GM19351 (cell line): ENCODE results near the gene GDPD1.
A peak's percentile ranks its signal among the peaks of the same experiment; 100 is the strongest.
"Not testable (repeated sequence)": the region's sequence is repeated elsewhere in the genome, so short reads cannot be mapped to it uniquely, and the experiment has no call there.

ENCODE experiments used
- ATAC-seq: cut with Tn5 transposase; IDR thresholded peaks from one replicate; pipeline ENCODE4 v1.9.1; 2021; ENCODE audit warnings: mild to moderate bottlenecking, moderate library complexity; ENCODE audit not compliant: unreplicated experiment

GDPD1 gene

DNA sequence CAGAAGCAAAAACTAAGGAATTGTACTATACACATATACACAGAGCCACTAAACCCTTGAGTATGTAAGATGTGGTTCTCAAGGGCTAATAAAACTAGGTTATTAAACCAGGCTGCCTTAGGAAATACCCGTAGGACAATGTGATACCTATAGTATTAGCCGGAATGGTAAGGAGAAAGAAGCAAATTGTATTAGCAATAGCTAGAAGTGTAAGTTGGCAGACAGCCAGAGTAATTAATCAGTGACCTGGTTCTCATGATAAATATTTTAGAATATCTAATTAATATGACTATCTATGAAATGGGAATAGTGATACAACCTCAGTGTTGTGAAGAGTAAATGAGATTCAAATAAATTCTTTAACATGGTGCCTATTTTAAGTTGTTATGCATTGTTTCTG lies 18.6 kb downstream of the GDPD1 start:
- no peak for ATAC-seq

DNA sequence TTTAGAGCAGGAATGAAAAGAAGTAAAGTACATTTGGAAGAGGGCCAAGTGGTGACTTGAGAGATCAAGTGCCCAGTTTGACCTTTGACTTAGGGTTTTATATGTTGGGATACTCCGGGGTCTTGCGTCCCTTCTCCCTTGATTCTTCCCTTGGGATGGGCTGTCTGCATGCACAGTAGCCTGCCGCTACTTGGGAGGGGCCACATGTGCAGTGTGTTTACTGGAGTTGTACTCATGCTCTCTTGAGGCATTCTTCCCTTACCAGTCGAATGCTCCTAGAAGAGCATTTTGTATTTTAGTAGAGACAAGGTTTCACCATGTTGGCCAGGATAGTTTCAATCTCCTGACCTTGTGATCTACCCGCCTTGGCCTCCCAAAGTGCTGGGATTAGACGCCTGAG lies 23.8 kb downstream of the GDPD1 start:
- no peak for ATAC-seq

DNA sequence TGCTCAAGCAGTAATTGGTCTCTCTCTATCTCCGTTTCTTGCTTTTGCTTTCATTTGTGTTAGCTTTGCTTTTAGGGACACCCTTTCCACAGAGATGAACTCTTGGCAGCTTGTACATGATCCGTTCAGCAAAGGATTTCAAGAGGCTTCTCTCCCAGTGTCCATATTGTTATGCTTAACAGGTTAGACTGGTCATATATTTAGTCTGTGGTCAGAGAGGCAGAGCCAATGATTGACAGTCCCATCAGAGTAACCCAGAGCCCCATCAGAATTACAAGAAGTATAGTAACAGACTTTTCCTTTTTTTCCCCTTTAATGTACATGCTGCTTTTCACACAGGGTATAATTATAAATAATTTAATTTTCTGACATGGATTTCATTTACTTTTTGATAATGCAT lies 34.4 kb downstream of the GDPD1 start:
- ATAC-seq: no peak

DNA sequence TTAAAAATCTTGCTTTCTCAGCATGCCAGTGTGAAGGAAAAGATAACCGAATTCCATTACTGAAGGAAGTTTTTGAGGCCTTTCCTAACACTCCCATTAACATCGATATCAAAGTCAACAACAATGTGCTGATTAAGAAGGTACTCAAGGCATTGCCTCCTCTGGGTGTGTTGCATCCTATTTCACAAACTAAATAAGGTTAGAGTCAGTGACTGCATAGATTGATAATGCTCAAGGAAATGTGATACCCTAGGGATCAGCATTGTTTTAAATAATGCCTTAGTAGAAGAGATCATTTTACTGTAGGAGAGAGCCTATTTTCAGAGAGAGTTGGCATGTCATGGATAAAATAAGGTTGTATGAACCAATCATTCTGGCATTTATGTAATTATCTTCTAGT lies 36.8 kb downstream of the GDPD1 start:
- no peak for ATAC-seq

DNA sequence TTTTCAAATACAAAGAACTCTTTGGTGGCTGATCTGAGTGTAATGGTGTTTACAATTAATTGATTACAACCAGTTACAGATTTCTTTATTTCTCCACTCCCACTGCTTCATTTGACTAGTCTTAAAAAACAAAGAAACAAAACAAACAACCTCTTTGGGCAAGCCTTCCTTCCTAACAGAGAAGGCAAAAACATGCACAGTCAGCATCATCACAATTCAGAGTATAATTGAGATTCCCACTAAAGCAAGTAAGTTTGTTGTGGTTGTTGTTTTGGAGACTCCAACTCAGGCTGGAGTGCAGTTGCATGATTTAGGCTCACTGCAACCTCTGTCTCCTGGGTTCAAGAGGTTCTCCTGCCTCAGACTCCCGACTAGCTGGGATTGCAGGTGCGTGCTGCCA lies 40.4 kb downstream of the GDPD1 start:
- no peak for ATAC-seq

DNA sequence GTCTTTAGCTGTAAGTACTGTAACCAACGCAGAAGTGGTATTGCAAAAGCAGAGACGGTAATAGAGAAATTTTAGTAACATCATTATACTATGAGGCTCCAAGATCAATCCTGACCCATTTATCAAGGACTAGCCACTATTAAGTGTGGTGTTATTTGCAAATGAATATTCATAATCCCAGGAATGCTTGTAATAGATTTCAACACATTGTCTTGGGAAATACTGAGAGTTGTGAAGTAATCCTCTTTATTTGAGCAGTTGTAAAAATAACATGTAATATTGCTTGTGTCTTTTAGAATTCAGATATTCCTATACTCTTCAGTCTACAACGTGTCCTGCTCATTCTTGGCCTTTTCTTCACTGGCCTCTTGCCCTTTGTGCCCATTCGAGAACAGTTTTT lies 46.4 kb downstream of the GDPD1 start:
- ATAC-seq: no peak

DNA sequence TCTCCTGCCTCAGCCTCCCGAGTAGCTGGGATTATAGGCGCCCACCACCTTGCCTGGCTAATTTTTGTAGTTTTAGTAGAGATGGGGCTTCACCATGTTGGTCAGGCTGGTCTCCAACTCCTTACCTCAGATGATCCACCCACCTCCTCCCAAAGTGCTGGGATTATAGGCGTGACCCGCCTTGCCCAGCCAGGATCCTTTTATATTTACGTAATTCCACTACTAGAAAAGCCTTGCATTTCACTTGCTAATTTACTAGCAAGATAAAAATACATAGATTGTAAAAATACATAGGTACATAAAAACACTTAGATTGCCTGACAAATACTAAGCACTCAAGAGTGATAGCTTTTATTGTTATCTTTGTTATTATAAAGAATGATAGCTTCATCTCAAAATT lies 47.5 kb downstream of the GDPD1 start:
- ATAC-seq: no peak

DNA sequence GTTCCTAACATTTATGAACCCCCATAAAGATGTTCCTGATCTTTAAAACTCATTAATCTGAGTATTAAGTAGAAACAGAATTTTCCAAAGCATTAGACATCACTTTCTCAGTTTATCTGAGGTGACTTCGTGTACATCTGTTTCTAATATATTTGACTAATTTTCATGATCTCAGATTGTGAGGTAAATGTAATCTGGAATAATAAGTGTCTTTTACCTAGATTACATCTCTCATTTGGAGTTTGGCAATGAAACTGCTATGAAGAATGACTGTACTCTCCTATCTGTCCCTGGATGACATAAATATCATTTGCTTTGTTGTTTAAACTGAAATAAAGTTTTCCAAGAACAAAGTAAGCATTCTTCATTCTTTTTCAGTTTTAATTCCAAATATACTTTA lies 55.3 kb downstream of the GDPD1 start:
- ATAC-seq: no peak

DNA sequence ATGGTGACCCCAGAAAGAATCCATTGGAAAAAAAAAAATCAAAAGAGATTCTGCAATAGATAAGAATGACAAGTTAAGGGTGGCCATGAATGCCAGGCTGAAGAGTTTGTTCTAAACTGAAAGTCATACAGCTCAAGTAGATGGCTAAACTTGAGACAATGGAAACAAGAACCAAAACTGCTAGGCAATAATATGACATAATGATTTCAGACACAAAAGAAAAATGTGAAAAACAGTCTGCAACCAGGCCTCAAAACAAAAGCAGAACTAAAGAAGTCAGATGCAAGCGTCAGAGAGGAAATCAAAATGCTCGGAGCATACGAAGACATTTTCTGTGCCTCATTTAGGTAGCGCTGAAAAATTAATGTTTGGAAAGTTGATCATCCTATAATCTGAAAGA lies 56.7 kb downstream of the GDPD1 start:
- no peak for ATAC-seq

DNA sequence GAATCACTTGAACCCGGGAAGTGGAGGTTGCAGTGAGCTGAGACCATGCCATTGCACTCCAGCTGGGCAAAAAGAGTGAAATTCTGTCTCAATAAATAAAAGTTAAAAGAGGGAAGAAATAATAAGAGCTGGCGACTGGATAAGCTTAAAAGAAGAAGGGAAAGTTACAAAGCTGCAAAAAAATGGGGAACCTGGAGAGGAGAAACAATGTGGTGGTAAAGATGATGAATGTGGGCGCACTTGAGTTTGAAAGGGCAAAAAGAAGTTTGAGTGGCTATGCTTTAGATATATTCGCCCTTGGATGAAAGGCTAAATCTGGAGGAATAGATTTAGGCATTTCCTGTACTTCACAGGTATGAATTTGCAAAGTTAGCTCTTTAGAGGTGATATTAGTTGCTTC lies 58.1 kb downstream of the GDPD1 start:
- ATAC-seq: no peak

DNA sequence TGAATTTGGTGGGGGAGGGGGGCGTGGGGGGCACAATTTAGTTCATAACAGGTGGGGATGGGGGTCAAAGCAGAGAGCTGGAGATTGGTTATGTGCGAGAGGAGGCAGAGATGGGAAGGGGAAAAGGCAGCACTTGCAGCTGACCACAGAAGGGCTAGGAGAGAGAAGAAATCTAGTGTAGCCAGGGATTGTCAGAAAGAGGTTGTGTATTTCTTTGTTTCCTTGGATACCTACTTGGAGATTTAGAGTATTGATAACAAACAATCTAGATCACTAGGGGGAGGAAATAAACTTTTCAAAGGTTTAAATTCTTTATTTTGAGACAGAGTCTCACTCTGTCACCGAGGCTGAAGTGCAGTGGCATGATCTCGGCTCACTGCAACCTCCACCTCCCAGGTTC lies 64.0 kb downstream of the GDPD1 start:
- ATAC-seq: no peak

DNA sequence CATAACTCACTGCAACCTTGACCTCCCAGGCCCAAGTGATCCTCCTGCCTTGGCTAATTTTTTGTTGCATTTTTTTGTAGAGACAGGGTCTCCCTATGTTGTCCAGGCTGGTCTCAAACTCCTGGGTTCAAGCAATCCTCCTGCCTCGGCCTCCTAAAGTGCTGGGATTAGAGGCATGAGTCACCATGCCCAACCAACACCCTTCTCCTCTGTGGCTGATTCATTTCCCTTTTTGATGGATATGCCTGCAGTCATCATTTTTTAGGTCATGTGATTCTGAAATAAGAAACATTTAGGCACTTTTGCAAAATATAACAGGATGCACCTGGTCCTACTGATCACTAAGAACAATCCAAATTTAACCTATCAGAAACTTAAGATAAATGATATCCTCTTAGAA lies 67.1 kb downstream of the GDPD1 start:
- ATAC-seq: no peak

DNA sequence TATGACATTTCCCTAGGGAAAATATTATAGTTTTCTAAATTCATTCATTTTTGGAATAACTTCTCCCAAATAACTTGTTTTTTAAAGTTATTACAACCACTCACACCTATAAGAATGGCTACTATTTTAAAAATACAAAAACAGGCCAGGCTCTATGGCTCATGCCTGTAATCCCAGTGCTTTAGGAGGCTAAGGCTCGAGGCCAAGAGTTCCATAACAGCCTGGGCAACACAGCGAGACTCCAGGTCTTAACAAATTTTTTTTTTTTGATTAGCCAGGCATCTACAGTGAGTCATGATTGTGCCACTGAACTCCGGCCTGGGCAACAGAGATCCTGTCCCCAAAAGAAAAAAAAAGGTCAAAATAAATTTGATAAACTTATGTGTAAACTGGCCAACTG lies 67.6 kb downstream of the GDPD1 start:
- no peak for ATAC-seq

DNA sequence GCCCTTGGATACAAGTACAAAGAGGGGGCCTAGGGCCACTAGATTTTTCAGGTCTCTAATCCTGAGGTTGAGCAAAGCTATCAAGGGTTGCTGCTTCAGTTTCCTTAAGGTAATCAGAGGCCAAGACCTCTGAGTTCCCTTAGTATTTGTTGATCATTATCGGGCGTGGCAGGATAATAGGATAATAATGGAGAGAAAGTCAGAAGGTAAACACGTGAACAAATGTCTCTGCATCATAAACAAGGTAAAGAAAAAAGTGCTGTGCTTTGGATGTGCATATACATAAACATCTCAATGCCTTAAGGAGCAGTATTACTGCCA lies 69.6 kb downstream of the GDPD1 start:
- no peak for ATAC-seq

DNA sequence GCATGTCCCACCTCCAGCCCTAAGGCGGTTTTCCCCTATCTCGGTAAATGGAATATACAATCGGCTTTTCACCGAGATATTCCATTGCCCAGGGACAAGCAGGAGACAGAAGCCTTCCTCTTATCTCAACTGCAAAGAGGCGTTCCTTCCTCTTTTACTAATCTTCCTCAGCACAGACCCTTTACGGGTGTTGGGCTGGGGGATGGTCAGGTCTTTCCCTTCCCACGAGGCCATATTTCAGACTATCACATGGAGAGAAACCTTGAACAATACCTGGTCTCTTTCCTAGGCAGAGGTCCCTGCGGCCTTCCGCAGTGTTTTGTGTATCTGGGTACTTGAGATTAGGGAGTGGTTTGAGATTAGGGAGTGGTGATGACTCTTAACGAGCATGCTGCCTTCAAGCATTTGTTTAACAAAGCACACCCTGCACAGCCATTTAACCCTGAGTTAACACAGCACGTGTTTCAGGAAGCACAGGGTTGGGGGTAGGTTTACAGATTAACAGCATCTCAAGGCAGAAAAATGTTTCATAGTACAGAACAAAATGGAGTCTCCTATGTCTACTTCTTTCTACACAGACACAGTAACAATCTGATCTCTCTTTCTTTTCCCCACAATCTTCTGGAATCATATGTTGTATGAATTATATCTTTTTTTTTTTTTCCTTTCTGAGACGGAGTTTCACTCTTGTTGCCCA lies 70.1 kb downstream of the GDPD1 start:
- not testable (repeated sequence) for ATAC-seq

DNA sequence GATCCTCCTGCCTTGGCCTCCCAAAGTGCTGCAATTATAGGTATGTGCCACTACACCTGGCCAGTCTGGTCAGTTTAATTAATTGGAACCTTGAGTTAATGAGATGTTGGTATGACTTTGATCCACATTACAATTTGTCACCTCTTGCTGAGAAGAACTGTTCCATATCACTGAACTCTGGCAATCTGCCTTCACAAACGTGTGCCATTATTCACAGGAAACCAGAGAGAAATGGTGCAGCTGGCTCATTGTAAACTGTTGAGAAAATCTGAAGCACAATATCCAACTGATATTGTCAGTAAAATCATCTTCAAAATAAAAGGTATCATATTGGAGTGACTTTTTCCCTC lies 71.8 kb downstream of the GDPD1 start:
- ATAC-seq: no peak

DNA sequence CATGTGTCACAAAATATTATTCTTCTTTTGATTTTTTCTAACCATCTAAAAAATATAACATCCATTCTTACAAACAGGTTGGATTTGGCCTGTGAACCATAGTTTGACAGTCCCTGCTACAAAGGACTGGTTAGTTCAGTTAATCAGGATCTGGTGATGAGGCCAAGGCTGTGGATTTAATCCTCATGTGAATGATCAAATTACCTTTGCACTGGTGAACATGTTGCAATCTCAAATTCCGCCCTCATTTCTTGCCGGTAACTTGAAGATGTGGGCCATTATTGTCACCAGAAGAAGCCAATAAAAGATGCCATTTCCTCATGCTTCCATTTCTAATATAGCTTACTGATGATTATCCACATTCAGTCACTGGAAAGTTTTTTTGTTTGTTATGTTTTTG lies 75.9 kb downstream of the GDPD1 start:
- ATAC-seq: no peak

DNA sequence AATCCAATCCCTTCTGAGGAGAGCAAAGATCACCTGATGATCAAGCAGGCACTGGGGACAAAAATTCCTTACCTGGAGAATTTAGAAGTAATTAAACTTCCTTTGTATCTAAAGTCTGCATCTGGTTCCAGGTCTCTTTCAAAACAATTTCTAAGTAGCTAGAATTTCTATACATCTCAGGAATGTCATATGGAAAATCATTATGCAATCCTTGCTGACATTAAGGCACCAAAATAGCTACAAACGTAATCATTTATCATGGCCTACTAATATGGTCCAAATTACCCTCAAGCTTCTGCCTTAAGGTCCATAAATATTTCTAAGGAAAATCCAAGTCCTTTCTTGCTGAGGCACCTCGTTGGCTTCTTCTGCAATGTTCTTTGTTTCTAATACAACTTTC lies 78.2 kb downstream of the GDPD1 start:
- no peak for ATAC-seq

DNA sequence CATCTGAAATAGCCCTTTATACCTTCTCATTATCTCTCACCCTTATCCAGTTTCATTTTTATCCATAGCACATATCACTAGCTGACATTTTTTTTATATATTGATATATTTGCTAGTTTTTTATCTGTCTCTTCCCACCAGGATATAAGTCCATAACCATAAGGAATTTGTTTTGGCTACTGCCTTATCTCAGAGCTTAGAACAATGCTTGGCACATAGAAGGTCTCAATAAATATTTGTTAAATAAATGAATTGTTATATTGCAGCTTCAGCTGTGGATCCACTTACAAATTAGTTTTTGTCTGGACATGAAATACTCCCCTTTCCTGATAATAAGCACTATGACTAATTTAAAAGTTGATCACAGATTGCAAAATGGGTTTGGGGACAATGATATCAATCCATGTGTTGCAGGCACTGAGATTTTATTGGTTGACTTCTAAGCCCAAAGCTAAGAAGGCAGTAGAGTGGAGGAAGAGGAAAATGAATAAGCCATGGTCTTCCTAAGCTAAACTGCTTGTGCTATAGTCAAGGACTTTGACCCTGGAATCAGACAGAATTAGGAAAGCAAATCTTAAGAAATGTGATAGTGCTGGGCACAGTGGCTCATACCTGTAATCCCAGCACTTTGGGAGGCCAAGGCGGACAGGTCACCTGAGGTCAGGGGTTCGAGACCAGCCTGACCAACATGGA lies 79.2 kb downstream of the GDPD1 start:
- ATAC-seq: no peak

DNA sequence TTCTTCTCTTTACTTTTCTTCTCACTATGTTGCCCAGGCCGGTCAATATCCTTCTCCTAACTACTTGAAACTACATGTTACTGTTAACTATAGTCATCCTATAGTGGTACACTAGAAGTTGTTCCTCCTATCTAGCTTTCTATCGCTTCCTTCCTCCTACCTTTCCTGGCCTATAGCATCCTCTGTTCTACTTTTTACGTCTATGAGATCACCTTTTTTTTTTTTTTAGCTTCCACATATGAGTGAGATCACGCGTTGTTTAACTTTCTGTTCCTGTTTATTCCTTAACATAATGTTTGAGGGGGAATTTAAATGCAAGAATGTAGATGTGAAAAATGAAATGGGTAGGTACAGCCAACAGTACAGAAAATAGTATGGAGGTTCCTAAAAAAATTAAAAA lies 80.6 kb downstream of the GDPD1 start:
- no peak for ATAC-seq

DNA sequence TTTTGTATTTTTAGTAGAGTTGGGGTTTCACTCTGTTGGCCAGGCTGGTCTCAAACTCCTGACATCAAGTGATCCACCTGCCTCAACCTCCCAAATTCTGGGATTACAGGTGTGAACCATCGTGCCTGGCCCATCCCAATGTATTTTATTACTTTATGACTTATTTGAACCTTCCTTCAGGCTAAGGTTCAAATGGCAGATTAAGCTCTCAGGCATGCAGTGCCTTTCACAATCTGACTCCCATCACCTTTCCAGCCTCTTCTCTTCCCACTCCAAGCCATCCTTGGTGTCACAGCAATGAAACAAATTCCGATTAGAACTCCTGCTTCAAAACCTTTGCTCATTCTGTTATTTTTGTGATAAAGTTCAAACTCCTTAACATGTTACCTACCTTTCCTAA lies 84.5 kb downstream of the GDPD1 start:
- no peak for ATAC-seq

DNA sequence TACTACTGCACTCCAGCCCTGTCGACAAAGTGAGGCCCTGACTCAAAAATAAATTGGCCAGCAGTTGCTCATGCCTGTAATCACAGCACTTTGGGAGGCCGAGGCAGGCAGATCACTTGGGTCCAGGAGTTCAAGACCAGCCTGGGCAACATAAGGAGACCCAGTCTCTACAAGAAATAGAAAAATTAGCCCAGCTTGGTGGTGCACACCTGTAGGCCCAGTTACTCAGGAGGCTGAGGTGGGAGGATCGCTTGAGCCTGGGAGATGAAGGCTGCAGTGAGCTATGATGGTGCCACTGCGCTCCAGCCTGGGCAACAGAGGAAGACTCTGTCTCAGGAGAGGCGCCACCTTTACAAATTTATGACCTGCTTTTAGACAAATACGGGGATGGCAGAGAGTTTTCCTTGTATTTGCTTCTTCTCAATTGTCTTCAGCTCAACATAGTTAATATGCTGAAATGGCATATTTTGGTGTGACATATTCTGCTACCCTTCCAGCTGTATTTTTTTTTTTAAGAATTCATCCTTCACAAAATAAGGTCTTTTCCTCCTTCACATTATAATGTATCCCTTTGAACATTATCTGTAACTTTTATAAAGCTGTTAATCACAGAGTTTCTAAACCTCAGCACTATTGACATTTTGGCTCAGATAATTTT lies 90.1 kb downstream of the GDPD1 start:
- ATAC-seq: no peak

DNA sequence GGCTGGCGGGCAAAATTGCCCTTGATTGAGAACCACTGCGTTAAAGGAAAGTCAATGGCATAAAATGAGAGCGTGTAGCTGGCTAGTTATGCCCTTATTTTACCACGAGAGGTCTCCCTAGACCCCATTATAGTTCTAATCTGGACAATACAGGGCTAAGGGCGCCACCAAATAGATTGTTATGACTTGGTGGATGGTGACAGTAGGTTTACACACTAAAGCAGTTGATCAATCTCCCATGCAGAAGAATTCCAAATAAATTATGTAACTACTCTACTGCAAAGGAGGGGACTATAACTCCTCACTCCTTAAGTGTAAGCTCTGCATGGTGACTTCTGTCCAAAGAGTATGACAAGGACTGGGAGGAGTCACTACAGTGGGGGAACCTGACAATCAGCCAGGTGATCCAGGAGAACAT lies 90.7 kb downstream of the GDPD1 start:
- ATAC-seq: peak; percentile 51
